ENCODE measurements around the gene LMAN1L. TPM values are rescaled to one million over a fixed set of nuclear protein-coding genes. Genes with fewer than 3 reads are reported as not detected.

Gene LMAN1L
- total RNA-seq, 2 donors from 2014 or later, result not detected

DNA sequence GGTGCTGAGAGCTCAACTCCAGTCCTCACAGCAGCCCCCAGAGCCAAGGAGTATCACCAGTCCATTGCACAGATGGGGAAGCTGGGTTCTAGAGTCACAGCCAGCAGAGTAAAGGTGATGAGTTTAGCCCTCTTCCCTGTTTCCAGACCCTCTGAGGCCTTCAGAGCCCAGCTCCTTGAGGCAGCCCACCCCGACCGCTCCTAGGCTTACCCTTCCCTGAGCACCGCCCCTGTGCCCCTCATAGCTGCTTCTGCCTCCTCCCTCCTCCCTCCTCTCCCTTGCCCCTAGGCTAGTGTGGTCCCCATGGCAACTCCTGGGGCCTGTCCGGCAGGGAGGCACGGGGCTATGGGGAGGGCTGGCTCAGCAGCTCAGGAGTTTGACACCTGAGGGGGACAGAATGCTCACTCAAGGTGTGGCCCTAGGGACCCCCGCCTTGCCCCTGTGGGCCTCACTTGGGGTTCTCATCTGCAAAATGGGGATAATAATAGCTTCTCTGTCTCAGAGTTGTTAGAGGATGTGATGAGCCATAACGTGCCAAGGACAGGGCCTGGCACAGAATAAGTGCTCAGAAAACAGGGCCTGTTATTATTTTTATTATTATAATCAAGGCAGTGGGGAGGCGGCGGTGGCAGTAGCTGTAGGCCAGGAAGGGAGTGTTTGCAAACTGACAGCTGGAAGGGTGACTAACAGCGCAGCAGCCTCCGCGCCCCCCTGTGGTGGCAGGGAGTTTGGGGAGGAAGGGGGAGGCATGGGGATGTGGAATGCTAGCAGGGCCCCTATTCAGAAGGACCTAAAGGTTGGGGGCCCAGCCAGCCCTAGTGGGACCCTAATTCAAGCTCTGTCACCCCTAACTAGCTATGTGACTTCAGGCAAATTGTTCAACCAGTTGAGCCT lies 19.3 kb upstream of the LMAN1L start:
- H3K4me1 ChIP-seq, result peaks cover 25% of the 10 kb centered on the region
- H3K4me3 ChIP-seq, result no peak overlapping the region
- intact Hi-C loops (cut with DNase I), result no loop called here
- DNase-seq (no peak), ATAC-seq (no peak)
- H3K27ac ChIP-seq, result no peak overlapping the region
- H3K9me3 ChIP-seq, result no peaks in the 10 kb centered on the region
- 64 to 85% methylated on average over 10 to 12 of the region's 12 CpGs for WGBS, 2 donors
- H3K36me3 ChIP-seq (replicated peaks in 1 of 2; ENCODE audit: insufficient read depth in 1 of 2, low read depth in 2 of 2), result no peaks in the 10 kb centered on the region
- TF ChIP-seq CTCF (IDR thresholded peaks at IDR 0.05), result no peak
- TF ChIP-seq POLR2A (IDR thresholded peaks at IDR 0.05), result no peak
- no peaks in the 10 kb centered on the region for H3K27me3 ChIP-seq

DNA sequence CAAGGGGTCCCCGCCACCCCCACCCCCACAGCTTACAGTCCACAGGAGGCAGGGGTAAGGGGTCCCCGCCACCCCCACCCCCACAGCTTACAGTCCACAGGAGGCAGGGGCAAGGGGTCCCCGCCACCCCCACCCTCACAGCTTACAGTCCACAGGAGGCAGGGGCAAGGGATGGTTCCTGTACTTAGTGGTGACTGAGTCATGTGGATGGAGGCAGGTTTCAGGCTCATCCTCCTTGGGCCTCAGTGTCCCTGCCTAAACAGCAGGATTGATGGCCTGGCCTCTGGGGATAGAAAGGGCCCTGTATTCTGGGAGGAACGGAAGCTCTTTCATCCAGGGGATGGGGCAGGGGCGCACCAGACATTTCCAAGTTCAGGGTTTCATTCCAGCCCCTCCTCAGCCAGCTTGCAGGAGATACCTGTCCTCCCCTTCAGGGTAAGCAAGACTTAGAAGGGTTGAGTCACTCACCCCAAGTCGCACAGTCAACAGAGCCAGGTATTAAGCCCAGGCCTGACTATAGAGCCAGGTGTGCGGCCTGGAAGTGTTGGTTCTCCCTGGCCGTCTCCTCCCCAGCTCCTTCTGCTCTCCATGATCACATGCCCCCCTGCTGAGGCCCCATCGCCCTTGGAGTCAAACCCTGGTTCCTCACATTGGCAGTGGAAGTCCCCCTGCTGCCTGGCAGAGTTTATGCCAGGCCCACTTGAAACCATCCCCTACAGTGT lies 18.2 kb upstream of the LMAN1L start:
- 86 to 91% methylated on average over 4 to 6 of the region's 9 CpGs for WGBS, 2 donors
- TF ChIP-seq POLR2A (IDR thresholded peaks at IDR 0.05), result no peak
- TF ChIP-seq CTCF (IDR thresholded peaks at IDR 0.05), result no peak
- no peak overlapping the region for H3K27ac ChIP-seq
- H3K4me3 ChIP-seq, result no peak overlapping the region
- no peaks in the 10 kb centered on the region for H3K36me3 ChIP-seq (replicated peaks in 1 of 2; ENCODE audit: insufficient read depth in 1 of 2, low read depth in 2 of 2)
- no peaks in the 10 kb centered on the region for H3K9me3 ChIP-seq
- intact Hi-C loops (cut with DNase I), result no loop called here
- no peak for DNase-seq
- H3K27me3 ChIP-seq, result no peaks in the 10 kb centered on the region
- peaks cover 26% of the 10 kb centered on the region for H3K4me1 ChIP-seq
- ATAC-seq, result no peak

DNA sequence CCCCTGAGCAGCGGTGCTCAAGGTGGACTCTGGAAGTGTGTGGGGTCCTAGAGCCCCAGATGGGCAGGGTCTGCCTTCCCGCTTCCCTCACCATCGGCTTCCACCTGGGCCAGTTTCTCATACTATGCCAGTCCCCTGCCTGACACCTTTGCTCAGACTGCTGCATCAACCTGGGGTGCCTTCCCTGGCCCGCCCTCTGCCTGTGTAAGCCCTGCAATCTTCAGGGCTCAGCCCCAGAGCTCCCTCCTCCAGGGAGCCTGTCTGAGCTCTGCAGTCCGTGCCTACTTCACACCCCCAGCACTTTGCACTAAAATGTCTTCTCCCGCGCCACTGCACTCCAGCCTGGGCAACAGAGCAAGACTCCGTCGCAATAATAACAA lies 17.7 kb upstream of the LMAN1L start:
- H3K27me3 ChIP-seq, result no peaks in the 10 kb centered on the region
- no peak overlapping the region for H3K4me3 ChIP-seq
- intact Hi-C loops (cut with DNase I), result no loop called here
- 88 to 98% methylated on average over 5 to 9 of the region's 9 CpGs for WGBS, 2 donors
- no peaks in the 10 kb centered on the region for H3K36me3 ChIP-seq (replicated peaks in 1 of 2; ENCODE audit: insufficient read depth in 1 of 2, low read depth in 2 of 2)
- TF ChIP-seq CTCF (IDR thresholded peaks at IDR 0.05), result no peak
- no peak for TF ChIP-seq POLR2A (IDR thresholded peaks at IDR 0.05)
- DNase-seq, result no peak
- no peak for ATAC-seq
- H3K4me1 ChIP-seq, result peaks cover 24% of the 10 kb centered on the region
- H3K27ac ChIP-seq, result no peak overlapping the region
- no peaks in the 10 kb centered on the region for H3K9me3 ChIP-seq

DNA sequence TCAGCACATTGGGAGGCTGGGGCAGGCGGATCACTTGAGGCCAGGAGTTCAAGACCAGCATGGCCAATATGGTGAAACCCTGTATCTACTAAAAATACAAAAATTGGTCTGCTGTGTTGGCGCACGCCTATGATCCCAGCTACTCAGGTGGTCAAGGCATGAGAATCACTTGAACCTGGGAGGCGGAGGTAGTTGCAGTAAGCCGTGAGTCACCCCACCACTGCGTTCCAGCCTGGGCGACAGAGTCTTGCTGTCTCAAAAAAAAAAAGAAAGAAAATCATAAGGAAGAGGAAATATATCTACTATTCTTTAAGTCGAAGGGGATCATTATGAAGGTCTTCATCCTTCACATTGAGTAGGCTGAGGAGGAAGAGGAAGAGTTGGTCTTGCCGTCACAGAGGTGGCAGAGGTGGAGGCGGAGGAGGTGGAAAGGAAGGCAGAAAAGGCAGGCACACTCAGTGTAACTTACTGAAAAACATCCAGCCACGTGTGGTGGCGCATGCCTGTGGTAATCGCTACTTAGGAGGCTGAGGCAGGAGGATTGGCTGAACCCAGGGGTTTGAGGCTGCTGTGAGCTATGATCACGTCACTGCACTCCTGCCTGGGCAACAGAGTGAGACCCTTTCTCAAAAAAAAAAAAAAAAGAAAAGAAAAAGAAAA lies 16.5 kb upstream of the LMAN1L start:
- Histone ChIP-seq H3K36me3 (replicated peaks in 1 of 2; ENCODE audit: insufficient read depth in 1 of 2, low read depth in 2 of 2) (no peaks in the 10 kb centered on the region), H3K4me1 (peaks cover 22% of the 10 kb centered on the region), H3K27ac (no peak overlapping the region), H3K4me3 (no peak overlapping the region), H3K9me3 (no peaks in the 10 kb centered on the region), H3K27me3 (no peaks in the 10 kb centered on the region)
- WGBS, 2 donors, result 86 to 94% methylated on average over 14 of the region's 14 CpGs
- ATAC-seq (no peak), DNase-seq (no peak)
- intact Hi-C loops (cut with DNase I), result no loop called here
- no peak for TF ChIP-seq CTCF (IDR thresholded peaks at IDR 0.05)
